Astrocyte of the spinal cord (primary cell): ENCODE results near the gene FOXN3.

Experiments
- DNase-seq: peaks from one replicate; pipeline ENCODE4 v3.0.0; 2011; ENCODE audit warnings: low read depth, low spot score
- H3K4me3 ChIP-seq: 2 replicates; pipeline ENCODE4 v1.5.1; 2011; ENCODE audit warnings: low read depth, mild to moderate bottlenecking, low read length, moderate library complexity
- in situ Hi-C: cut with HindIII; loops from 2 replicates; pipeline ENCODE4 v1.10.0; 2017; ENCODE audit warnings: low sequenced_read_pairs
- TF ChIP-seq, protein P1 (sequence below): IDR thresholded peaks from 2 replicates; pipeline ENCODE4 v1.5.1; 2012; ENCODE audit warnings: low read depth, mild to moderate bottlenecking, low read length, inconsistent platforms

FOXN3 gene

DNA sequence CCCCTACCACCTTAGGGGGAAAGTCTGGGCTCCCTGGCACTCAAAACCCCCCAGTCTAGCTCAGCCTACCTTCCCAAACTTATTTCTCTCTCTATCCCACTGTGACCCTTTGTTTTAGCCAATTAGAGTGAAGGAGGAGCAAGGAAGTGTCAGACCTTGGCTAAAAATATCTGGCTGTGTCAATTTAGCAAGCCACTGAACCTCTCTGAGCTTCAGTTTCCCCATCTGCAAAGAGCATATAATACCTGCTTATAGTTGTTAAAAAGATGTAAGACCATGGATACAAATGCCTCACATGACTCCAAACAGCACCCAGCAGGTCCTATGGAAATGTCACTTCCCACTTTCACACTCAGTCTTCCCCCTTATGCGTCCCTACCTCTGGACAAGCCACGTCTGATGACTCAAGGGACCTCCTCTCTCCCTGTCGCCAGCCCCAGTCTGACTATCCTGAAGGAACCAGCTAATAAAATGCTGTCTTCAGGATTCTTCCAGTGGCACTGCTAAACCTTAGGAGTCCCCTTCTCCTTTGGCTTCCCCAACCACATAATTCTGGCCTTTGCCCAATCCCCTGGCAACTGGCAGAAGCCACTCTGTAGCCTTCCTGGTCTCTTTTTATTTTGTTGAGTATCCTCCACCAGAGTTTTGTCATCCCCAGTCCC, 19.3 kb downstream of the FOXN3 start:
- H3K4me3 ChIP-seq = no peak overlapping the region
- in situ Hi-C loops = no loop called here
- no peak for DNase-seq
- TF ChIP-seq, protein P1, sequence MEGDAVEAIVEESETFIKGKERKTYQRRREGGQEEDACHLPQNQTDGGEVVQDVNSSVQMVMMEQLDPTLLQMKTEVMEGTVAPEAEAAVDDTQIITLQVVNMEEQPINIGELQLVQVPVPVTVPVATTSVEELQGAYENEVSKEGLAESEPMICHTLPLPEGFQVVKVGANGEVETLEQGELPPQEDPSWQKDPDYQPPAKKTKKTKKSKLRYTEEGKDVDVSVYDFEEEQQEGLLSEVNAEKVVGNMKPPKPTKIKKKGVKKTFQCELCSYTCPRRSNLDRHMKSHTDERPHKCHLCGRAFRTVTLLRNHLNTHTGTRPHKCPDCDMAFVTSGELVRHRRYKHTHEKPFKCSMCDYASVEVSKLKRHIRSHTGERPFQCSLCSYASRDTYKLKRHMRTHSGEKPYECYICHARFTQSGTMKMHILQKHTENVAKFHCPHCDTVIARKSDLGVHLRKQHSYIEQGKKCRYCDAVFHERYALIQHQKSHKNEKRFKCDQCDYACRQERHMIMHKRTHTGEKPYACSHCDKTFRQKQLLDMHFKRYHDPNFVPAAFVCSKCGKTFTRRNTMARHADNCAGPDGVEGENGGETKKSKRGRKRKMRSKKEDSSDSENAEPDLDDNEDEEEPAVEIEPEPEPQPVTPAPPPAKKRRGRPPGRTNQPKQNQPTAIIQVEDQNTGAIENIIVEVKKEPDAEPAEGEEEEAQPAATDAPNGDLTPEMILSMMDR = no peak

DNA sequence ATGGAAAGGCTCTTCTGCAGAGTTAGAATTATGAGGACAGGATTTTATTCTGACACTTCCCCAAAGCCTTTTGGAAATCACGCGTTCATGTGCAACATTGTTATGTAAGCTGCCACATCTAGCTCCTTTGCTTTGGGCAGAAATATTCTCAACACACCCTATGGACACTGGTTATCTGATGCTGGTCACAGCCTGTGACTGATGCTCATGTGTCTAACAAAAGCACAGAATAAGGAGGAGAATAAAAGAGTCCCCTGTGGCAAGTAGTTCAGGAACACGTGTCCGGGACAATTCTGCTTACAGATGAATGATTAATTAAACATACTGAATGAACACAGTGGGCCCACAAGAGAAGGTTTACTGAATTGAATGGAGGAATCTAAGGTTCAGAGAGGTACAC, 22.1 kb downstream of the FOXN3 start:
- no peak overlapping the region for H3K4me3 ChIP-seq
- in situ Hi-C loops = no loop called here
- TF ChIP-seq, protein P1 = no peak
- DNase-seq = no peak

DNA sequence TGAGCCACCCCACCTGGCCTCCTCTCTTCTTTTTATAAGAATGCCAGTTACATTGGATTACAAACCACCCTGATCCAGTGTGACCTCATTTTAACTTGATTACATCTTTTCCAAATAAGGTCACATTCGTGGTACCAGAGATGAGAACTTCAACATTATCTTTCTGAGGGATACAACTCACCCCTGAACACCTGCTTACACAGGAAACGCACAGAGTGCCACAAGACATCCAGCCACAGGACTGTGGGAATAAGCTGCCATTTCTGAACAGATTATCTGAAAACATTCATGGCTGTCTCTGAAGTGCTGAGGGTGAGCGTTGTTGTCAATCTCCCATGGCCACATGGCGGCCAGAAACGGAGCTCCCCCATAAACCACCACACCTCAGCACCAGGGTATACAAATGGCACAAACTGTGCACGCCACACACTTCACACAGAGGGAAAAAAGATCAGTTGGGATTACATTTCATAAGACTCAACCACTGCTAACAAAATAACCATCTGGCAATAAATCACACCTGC, 23.7 kb downstream of the FOXN3 start:
- no peak overlapping the region for H3K4me3 ChIP-seq
- DNase-seq = no peak
- in situ Hi-C loops = no loop called here
- TF ChIP-seq, protein P1 = no peak

DNA sequence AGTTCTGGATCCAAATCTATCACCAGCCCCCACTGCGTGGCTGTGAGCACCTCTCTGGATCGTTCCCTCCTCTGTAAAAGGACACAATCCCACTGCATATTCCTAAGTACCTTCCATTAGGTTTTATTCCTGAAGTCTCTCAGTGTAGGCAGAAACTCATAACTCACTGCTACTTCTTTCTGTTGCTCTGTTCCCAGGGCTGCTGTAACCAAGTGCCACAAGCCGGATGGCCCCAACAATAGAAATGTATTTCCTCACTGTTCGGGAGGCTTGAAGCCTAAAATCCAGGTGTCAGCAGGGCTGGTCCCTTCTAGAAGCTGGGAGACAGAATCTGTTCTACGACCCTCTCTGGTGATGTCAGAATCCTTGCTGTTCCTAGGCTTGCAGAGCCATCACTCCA, 24.9 kb downstream of the FOXN3 start:
- TF ChIP-seq, protein P1 = no peak
- H3K4me3 ChIP-seq = no peak overlapping the region
- in situ Hi-C loops = no loop called here
- DNase-seq = no peak

DNA sequence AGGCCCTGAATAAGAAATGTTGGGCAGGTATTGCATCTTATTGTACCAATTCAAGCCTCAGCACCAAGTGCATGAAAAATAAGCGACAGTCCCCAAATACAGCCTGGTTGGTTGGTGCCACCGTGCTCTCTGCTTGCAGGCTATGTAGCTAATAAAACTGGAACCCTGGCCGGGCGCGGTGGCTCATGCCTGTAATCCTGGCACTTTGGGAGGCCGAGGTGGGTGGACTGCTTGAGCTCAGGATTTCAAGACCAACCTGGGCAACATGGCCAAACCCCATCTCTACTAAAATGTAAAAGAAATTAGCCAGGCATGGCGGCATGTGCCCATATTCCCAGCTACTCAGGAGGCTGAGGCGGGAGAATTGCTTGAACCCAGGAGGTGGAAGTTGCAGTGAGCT, 25.5 kb downstream of the FOXN3 start:
- no peak overlapping the region for H3K4me3 ChIP-seq
- in situ Hi-C loops = no loop called here
- TF ChIP-seq, protein P1 = no peak
- DNase-seq = no peak

DNA sequence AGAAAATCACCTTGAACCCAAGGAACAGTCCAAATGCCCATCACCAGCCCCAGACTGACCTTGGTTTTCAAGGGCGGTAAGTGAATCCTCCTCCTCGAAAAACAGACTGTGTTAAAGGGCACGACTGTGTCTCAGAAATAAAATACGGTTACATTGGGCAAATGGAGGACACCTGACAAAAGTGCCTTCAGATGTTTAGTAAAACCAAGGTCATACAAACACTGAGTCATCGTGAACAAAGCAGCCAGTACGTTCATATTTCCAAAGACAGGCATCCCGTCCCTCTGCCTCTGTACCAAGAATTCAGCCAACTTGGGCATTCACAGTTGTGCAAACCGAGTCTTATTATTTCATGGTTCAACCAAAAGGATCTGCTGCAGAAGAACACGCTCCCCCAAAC, 25.9 kb downstream of the FOXN3 start:
- no peak overlapping the region for H3K4me3 ChIP-seq
- DNase-seq = no peak
- in situ Hi-C loops = no loop called here
- TF ChIP-seq, protein P1 = no peak

DNA sequence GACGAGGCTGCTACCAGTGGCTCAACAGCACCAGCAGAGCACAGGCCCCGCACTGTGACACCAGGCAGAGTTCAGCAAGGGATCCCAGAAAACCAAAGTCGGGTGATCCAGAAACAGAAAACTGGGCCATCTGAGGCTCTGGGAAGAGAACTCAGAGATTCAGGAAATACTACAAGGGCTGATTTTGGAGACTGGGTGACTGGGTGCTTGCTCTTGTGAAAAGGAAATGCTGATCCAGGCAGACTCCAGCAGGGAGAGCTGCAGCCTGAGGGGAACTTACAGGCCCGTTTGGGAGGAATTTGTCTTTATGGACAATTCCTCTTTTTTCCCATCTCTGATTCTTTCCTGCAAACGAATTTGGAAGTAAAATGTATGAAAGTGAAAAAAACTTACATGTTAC, 28.2 kb downstream of the FOXN3 start:
- in situ Hi-C loops = no loop called here
- H3K4me3 ChIP-seq = no peak overlapping the region
- peak; percentile 35 for DNase-seq
- TF ChIP-seq, protein P1 = peak; percentile 39
